Astrocyte (in vitro differentiated cells and primary cell): Measurements from ENCODE around the gene IL1R1. TPM values are rescaled to one million over a fixed set of nuclear protein-coding genes. Genes with fewer than 3 reads are reported as not detected.

Experiments used
- DNase-seq: peaks from one replicate; pipeline ENCODE4 v3.0.0-alpha.2; 2010; ENCODE audit warnings: low read depth
- FAIRE-seq: peaks from 2 replicates; lab custom pipeline; 2011; peaks lifted over from hg19 to GRCh38; lab: Jason Lieb, UNC
- H2AFZ ChIP-seq: 2 replicates; pipeline ENCODE4 v1.6.0; 2012; ENCODE audit warnings: low read depth, low read length, inconsistent platforms
- H3K27ac ChIP-seq: 2 replicates; pipeline ENCODE4 v1.5.1; 2011; ENCODE audit warnings: low read depth, low read length, inconsistent platforms
- H3K27me3 ChIP-seq: 2 replicates; pipeline ENCODE4 v1.6.0; 2011; ENCODE audit warnings: low read length, inconsistent platforms; ENCODE audit not compliant: insufficient read depth
- H3K36me3 ChIP-seq: 2 replicates; pipeline ENCODE4 v1.5.1; 2011; ENCODE audit warnings: low read length, inconsistent platforms; ENCODE audit not compliant: insufficient read depth
- H3K4me1 ChIP-seq: 2 replicates; pipeline ENCODE4 v1.5.1; 2011; ENCODE audit warnings: low read length, inconsistent platforms; ENCODE audit not compliant: insufficient read depth
- H3K4me2 ChIP-seq: 2 replicates; pipeline ENCODE4 v1.6.0; 2012; ENCODE audit warnings: low read length, inconsistent platforms
- H3K4me3 ChIP-seq: 2 replicates; pipeline ENCODE4 v1.5.1; 2011; ENCODE audit warnings: low read depth, mild to moderate bottlenecking, low read length, inconsistent platforms; ENCODE audit not compliant: insufficient read depth
- H3K79me2 ChIP-seq: 2 replicates; pipeline ENCODE4 v1.6.0; 2012; ENCODE audit warnings: mild to moderate bottlenecking, low read length, inconsistent platforms; ENCODE audit not compliant: insufficient read depth
- H3K9ac ChIP-seq: 2 replicates; pipeline ENCODE4 v1.6.0; 2012; ENCODE audit warnings: mild to moderate bottlenecking, low read length, inconsistent platforms
- H3K9me3 ChIP-seq: 2 replicates; pipeline ENCODE4 v1.5.1; 2012; ENCODE audit warnings: low read depth, mild to moderate bottlenecking, low read length, inconsistent platforms; ENCODE audit not compliant: insufficient read depth
- H4K20me1 ChIP-seq: 2 replicates; pipeline ENCODE4 v1.6.0; 2012; ENCODE audit warnings: low read length, inconsistent platforms; ENCODE audit not compliant: insufficient read depth
- H3K27ac Mint-ChIP-seq: one replicate; pipeline ENCODE4 v1.8.0; 2021; ENCODE audit warnings: mild to moderate bottlenecking, mixed read lengths; ENCODE audit not compliant: unreplicated experiment
- H3K27me3 Mint-ChIP-seq: one replicate; pipeline ENCODE4 v1.8.0; 2021; ENCODE audit warnings: low read depth, mixed read lengths; ENCODE audit not compliant: unreplicated experiment
- H3K36me3 Mint-ChIP-seq: one replicate; pipeline ENCODE4 v1.8.0; 2021; ENCODE audit warnings: low read depth, mixed read lengths; ENCODE audit not compliant: unreplicated experiment
- H3K4me1 Mint-ChIP-seq: one replicate; pipeline ENCODE4 v1.8.0; 2021; ENCODE audit warnings: low read depth, mixed read lengths; ENCODE audit not compliant: unreplicated experiment
- H3K4me3 Mint-ChIP-seq: one replicate; pipeline ENCODE4 v1.8.0; 2021; ENCODE audit warnings: mild to moderate bottlenecking, moderate library complexity, mixed read lengths; ENCODE audit not compliant: unreplicated experiment
- H3K9me3 Mint-ChIP-seq: one replicate; pipeline ENCODE4 v1.8.0; 2021; ENCODE audit warnings: mild to moderate bottlenecking, mixed read lengths; ENCODE audit not compliant: unreplicated experiment
- EZH2 ChIP-seq: IDR thresholded peaks from 2 replicates; pipeline ENCODE4 v1.6.1; 2012; ENCODE audit warnings: mild to moderate bottlenecking, low read length, inconsistent platforms; ENCODE audit not compliant: insufficient read depth
- total RNA-seq: library from RNA; stranded (reverse); gene quantifications from 2 replicates; pipeline ENCODE4 v1.2.1, GENCODE V29; 2021
- TF ChIP-seq, protein P1 (sequence below): IDR thresholded peaks from 2 replicates; pipeline ENCODE4 v1.5.1; 2011; ENCODE audit warnings: low read depth, mild to moderate bottlenecking, inconsistent platforms, low read length, moderate library complexity; ENCODE audit not compliant: insufficient read depth

Gene IL1R1
- total RNA-seq, 1 donor from 2014 or later = 7.5 TPM

GRCh38 chr2:102181919-102182635, 39.5 kb downstream of the IL1R1 start:
- no peaks in the 10 kb centered on the region for H4K20me1 ChIP-seq
- H2AFZ ChIP-seq = no peak overlapping the region
- Mint-ChIP-seq H3K36me3 (no peaks in the 10 kb centered on the region), H3K27me3 (peaks cover 9% of the 10 kb centered on the region), H3K4me3 (no peak overlapping the region), H3K27ac (no peak overlapping the region), H3K9me3 (no peaks in the 10 kb centered on the region), H3K4me1 (peaks cover 10% of the 10 kb centered on the region)
- no peak for DNase-seq
- H3K4me2 ChIP-seq = no peak overlapping the region
- no peaks in the 10 kb centered on the region for H3K79me2 ChIP-seq
- H3K27me3 ChIP-seq = no peaks in the 10 kb centered on the region
- TF ChIP-seq EZH2 = no peak
- TF ChIP-seq, protein P1, sequence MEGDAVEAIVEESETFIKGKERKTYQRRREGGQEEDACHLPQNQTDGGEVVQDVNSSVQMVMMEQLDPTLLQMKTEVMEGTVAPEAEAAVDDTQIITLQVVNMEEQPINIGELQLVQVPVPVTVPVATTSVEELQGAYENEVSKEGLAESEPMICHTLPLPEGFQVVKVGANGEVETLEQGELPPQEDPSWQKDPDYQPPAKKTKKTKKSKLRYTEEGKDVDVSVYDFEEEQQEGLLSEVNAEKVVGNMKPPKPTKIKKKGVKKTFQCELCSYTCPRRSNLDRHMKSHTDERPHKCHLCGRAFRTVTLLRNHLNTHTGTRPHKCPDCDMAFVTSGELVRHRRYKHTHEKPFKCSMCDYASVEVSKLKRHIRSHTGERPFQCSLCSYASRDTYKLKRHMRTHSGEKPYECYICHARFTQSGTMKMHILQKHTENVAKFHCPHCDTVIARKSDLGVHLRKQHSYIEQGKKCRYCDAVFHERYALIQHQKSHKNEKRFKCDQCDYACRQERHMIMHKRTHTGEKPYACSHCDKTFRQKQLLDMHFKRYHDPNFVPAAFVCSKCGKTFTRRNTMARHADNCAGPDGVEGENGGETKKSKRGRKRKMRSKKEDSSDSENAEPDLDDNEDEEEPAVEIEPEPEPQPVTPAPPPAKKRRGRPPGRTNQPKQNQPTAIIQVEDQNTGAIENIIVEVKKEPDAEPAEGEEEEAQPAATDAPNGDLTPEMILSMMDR = no peak
- no peaks in the 10 kb centered on the region for H3K36me3 ChIP-seq
- no peak overlapping the region for H3K9ac ChIP-seq
- no peaks in the 10 kb centered on the region for H3K4me1 ChIP-seq
- no peaks in the 10 kb centered on the region for H3K9me3 ChIP-seq
- no peak for FAIRE-seq
- H3K27ac ChIP-seq = no peak overlapping the region
- H3K4me3 ChIP-seq = no peak overlapping the region

DNA sequence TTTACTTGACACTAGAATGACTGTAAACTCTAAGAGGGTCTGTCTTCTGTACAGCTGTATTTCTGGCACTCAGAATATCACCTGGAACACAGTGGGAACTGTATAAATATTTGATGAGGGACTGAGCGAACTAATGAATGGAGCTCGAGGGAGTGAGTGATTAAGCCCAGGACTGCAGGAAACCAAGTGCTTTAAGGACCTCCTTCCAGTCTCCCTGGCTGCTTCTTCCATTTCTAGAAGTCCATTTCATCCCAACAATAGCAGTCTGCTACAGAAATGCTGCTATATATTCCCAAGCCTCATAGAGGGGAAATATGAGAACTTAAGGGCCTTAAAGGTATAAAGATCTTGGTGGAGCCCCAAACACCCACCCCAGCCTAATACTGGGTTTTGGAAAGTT, 41.5 kb downstream of the IL1R1 start:
- TF ChIP-seq, protein P1 = no peak
- TF ChIP-seq EZH2 = no peak
- H3K27ac Mint-ChIP-seq = no peak overlapping the region
- DNase-seq (no peak), FAIRE-seq (peak; percentile 39)
- H3K9me3 Mint-ChIP-seq = peaks cover 2% of the 10 kb centered on the region
- Histone ChIP-seq H3K9me3 (no peaks in the 10 kb centered on the region), H3K27me3 (no peaks in the 10 kb centered on the region), H3K79me2 (no peaks in the 10 kb centered on the region), H2AFZ (no peak overlapping the region), H3K27ac (no peak overlapping the region), H3K9ac (no peak overlapping the region), H3K4me1 (peaks cover 6% of the 10 kb centered on the region), H3K36me3 (no peaks in the 10 kb centered on the region), H3K4me3 (no peak overlapping the region), H3K4me2 (no peak overlapping the region), H4K20me1 (no peaks in the 10 kb centered on the region)
- H3K27me3 Mint-ChIP-seq = peaks cover 17% of the 10 kb centered on the region
- peaks cover 2% of the 10 kb centered on the region for H3K4me1 Mint-ChIP-seq
- H3K36me3 Mint-ChIP-seq = no peaks in the 10 kb centered on the region
- H3K4me3 Mint-ChIP-seq = no peak overlapping the region

DNA sequence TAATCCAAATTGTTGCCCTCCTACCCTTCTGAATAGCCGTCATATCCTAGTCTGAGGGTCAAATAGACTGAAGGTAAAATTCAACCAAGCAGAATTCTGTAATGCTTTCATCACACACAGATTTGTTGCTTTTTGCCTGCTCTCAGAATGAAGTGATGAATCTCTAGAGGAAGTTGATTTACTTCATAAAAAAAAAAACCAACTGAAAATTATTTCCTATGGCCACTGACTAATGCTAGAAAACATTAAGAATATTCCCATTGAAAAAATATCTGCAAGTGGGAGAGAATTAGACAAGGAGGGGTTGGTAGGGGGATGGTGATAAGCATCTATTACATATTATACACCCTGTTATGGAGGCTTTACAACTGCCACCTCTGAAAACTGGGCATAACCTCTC, 42.0 kb downstream of the IL1R1 start:
- Histone ChIP-seq H3K36me3 (no peaks in the 10 kb centered on the region), H3K27ac (no peak overlapping the region), H2AFZ (no peak overlapping the region), H3K27me3 (no peaks in the 10 kb centered on the region), H3K9ac (no peak overlapping the region), H3K4me3 (no peak overlapping the region), H4K20me1 (no peaks in the 10 kb centered on the region), H3K79me2 (no peaks in the 10 kb centered on the region), H3K9me3 (no peaks in the 10 kb centered on the region), H3K4me2 (no peak overlapping the region), H3K4me1 (peaks cover 6% of the 10 kb centered on the region)
- Mint-ChIP-seq H3K27me3 (peaks cover 17% of the 10 kb centered on the region), H3K27ac (no peak overlapping the region), H3K9me3 (peaks cover 2% of the 10 kb centered on the region), H3K36me3 (no peaks in the 10 kb centered on the region), H3K4me1 (peaks cover 2% of the 10 kb centered on the region), H3K4me3 (no peak overlapping the region)
- DNase-seq (no peak), FAIRE-seq (no peak)
- TF ChIP-seq EZH2 = no peak
- TF ChIP-seq, protein P1 = no peak
